Rectal smooth muscle tissue (tissue), 1 donor: Measurements from ENCODE around the gene PHYHD1.

Experiments
- H3K27ac ChIP-seq: one replicate; pipeline ENCODE4 v1.7.0; 2013; ENCODE audit warnings: low read depth, low read length, inconsistent platforms
- H3K27me3 ChIP-seq: one replicate; pipeline ENCODE4 v1.7.0; 2013; ENCODE audit warnings: low read length; ENCODE audit not compliant: control insufficient read depth, insufficient read depth
- H3K36me3 ChIP-seq: one replicate; pipeline ENCODE4 v1.7.0; 2013; ENCODE audit warnings: low read length; ENCODE audit not compliant: control insufficient read depth, insufficient read depth
- H3K4me1 ChIP-seq: one replicate; pipeline ENCODE4 v1.7.0; 2013; ENCODE audit warnings: low read length; ENCODE audit not compliant: control insufficient read depth, insufficient read depth
- H3K4me3 ChIP-seq: one replicate; pipeline ENCODE4 v1.7.0; 2013; ENCODE audit warnings: low read length
- H3K9ac ChIP-seq: one replicate; pipeline ENCODE4 v1.7.0; 2013; ENCODE audit warnings: low read length

Gene PHYHD1

DNA sequence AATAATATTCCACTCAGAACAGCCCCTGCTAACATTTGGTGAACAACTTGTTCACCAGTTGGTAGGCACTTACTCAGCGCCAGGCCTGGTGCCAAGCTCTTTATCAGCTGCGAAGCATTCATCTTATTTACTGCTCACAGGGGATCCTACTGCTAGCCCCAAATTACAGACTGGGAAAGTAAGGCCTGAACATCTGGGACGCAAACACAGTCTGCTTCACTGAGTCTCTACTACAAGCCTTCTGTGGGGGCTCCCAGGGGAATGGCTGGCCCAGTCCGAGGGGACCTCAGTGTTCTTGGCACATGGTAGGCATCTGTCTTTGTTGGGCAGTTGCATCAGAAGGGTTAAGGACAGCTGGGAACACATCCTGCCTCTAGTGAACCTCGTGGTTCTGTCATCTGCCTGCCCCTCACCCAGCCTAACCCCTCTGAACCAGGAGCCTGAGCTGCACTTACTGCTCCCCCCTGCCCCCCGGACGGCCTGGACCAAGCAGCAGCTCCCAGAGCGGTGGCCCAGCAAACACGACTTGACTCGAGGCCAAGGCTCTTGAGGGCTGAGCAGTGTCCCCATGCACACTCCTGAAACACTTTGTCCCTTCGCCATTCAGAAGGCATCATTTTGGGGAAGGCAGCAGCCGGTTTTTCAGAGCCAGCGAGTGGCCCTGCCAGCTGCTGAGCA is at the start of gene PHYHD1:
Gene PHYHD1 (plus strand): TSS at position 602 of the 678 bp plus-strand sequence. CDS start 1,342 bp downstream, outside the sequence.
- Histone ChIP-seq H3K4me1 (peaks cover 22% of the 10 kb centered on the region), H3K27ac (peak within 1 kb of the TSS; percentile 77), H3K27me3 (no peaks in the 10 kb centered on the region), H3K36me3 (peaks cover 11% of the 10 kb centered on the region), H3K9ac (peak within 1 kb of the TSS; percentile 49), H3K4me3 (peak within 1 kb of the TSS; percentile 59)

GRCh38 chr9:128877852-128878251 is 42.9 kb upstream of the PHYHD1 start:
- no peak overlapping the region for H3K9ac ChIP-seq
- H3K4me1 ChIP-seq: peaks cover 2% of the 10 kb centered on the region
- no peak overlapping the region for H3K4me3 ChIP-seq
- no peak overlapping the region for H3K27ac ChIP-seq
- H3K27me3 ChIP-seq: no peaks in the 10 kb centered on the region
- H3K36me3 ChIP-seq: no peaks in the 10 kb centered on the region

- peak within 1 kb of the TSS; percentile 89 for H3K9ac ChIP-seq
- no peaks in the 10 kb centered on the region for H3K27me3 ChIP-seq
- peaks cover 7% of the 10 kb centered on the region for H3K36me3 ChIP-seq
- H3K27ac ChIP-seq: peak within 1 kb of the TSS; percentile 96
- peaks cover 19% of the 10 kb centered on the region for H3K4me1 ChIP-seq
- peak within 1 kb of the TSS; percentile 98 for H3K4me3 ChIP-seq
Measured at GRCh38 chr9:128881884-128882676, 38.7 kb upstream of the PHYHD1 start, which contains the start of the genes KYAT1 and LRRC8A. Gene KYAT1, minus strand, starts transcription at chr9:128881950. Its CDS starts 36,545 bp downstream, at chr9:128845405. Gene LRRC8A, plus strand, starts transcription at chr9:128882133. Its CDS starts 25,032 bp downstream, at chr9:128907165.

GRCh38 chr9:128882677-128883603 is 37.8 kb upstream of the PHYHD1 start:
- Histone ChIP-seq H3K36me3 (peaks cover 7% of the 10 kb centered on the region), H3K9ac (peak overlapping the region; percentile 89), H3K27ac (peak overlapping the region; percentile 96), H3K27me3 (no peaks in the 10 kb centered on the region), H3K4me3 (peak overlapping the region; percentile 98), H3K4me1 (peaks cover 21% of the 10 kb centered on the region)

DNA sequence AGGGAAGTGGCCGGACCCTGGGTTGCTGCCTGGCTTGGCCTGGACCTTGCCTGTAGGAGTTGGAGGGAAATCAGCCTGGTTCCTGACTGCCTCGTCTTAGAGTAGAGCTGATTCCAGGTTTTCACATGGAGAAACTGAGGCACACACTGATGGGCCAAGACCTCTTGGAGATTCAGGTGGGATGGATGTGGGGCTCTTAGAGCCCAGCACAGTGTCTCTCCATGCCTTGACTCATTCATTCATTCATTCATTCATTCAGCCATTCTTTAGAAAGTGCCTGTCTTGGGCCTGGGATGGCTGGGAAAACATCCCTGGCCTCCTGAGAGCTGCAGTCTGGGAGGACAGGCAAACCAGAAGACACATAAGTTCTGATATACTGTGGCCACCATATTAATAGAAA is 36.6 kb upstream of the PHYHD1 start:
- peaks cover 26% of the 10 kb centered on the region for H3K4me1 ChIP-seq
- no peak overlapping the region for H3K27ac ChIP-seq
- H3K4me3 ChIP-seq: no peak overlapping the region
- H3K9ac ChIP-seq: no peak overlapping the region
- peaks cover 13% of the 10 kb centered on the region for H3K36me3 ChIP-seq
- H3K27me3 ChIP-seq: no peaks in the 10 kb centered on the region

- Histone ChIP-seq H3K4me3 (no peak overlapping the region), H3K36me3 (peaks cover 15% of the 10 kb centered on the region), H3K27me3 (no peaks in the 10 kb centered on the region), H3K4me1 (peaks cover 26% of the 10 kb centered on the region), H3K9ac (no peak overlapping the region), H3K27ac (peak overlapping the region; percentile 62)
Measured at GRCh38 chr9:128885376-128885775, 35.4 kb upstream of the PHYHD1 start.

GRCh38 chr9:128885798-128886197 is 35.0 kb upstream of the PHYHD1 start:
- Histone ChIP-seq H3K9ac (no peak overlapping the region), H3K27ac (peak overlapping the region; percentile 62), H3K36me3 (peaks cover 17% of the 10 kb centered on the region), H3K4me3 (no peak overlapping the region), H3K4me1 (peaks cover 25% of the 10 kb centered on the region), H3K27me3 (no peaks in the 10 kb centered on the region)

- Histone ChIP-seq H3K9ac (no peak overlapping the region), H3K27me3 (no peaks in the 10 kb centered on the region), H3K4me1 (peaks cover 24% of the 10 kb centered on the region), H3K4me3 (no peak overlapping the region), H3K27ac (peak overlapping the region; percentile 62), H3K36me3 (peaks cover 17% of the 10 kb centered on the region)
Measured at GRCh38 chr9:128886211-128886891, 34.4 kb upstream of the PHYHD1 start.

DNA sequence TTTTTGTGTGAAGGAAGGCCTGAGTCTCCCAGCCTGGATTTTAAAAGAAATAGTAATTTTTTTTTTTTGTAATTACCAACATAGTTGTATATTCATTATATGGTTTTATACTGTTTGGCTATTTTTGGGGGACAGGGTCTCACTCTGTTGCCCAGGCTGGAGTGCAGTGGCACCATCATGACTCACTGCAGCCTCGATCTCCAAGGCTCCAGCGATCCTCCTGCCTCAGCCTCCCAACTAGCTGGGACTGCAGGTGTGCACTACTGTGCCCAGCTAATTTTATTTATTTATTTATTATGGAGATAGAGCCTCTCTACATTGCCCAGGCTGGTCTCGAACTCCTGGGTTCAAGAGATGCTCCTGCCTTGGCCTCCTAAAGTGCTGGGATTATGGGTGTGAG is 33.7 kb upstream of the PHYHD1 start:
- H3K27me3 ChIP-seq: no peaks in the 10 kb centered on the region
- no peak overlapping the region for H3K9ac ChIP-seq
- peaks cover 17% of the 10 kb centered on the region for H3K36me3 ChIP-seq
- peaks cover 26% of the 10 kb centered on the region for H3K4me1 ChIP-seq
- H3K4me3 ChIP-seq: no peak overlapping the region
- H3K27ac ChIP-seq: no peak overlapping the region

DNA sequence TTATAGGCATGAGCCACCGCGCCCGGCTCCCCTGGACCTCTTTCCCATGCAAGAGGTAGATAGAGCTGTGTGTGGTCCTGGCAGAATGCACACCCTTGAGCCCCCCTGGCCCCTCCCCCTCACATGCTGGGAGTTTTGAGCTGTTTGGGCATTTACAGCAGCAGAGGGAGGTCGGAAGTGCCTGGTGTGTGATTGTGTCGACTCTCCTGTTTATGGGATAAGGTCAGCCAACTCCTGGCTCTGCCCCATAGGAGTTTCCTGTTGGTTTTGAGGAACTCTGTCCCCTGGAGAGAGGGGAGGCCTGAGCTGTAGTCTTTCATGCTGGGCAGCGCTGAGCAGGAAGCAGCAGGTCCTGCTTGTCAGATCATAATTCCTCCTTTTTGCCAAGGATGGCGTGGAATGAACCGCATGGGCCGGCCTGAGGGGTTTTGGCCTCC is 32.9 kb upstream of the PHYHD1 start:
- Histone ChIP-seq H3K4me1 (peaks cover 33% of the 10 kb centered on the region), H3K27ac (peak overlapping the region; percentile 41), H3K9ac (no peak overlapping the region), H3K36me3 (peaks cover 17% of the 10 kb centered on the region), H3K27me3 (no peaks in the 10 kb centered on the region), H3K4me3 (no peak overlapping the region)

DNA sequence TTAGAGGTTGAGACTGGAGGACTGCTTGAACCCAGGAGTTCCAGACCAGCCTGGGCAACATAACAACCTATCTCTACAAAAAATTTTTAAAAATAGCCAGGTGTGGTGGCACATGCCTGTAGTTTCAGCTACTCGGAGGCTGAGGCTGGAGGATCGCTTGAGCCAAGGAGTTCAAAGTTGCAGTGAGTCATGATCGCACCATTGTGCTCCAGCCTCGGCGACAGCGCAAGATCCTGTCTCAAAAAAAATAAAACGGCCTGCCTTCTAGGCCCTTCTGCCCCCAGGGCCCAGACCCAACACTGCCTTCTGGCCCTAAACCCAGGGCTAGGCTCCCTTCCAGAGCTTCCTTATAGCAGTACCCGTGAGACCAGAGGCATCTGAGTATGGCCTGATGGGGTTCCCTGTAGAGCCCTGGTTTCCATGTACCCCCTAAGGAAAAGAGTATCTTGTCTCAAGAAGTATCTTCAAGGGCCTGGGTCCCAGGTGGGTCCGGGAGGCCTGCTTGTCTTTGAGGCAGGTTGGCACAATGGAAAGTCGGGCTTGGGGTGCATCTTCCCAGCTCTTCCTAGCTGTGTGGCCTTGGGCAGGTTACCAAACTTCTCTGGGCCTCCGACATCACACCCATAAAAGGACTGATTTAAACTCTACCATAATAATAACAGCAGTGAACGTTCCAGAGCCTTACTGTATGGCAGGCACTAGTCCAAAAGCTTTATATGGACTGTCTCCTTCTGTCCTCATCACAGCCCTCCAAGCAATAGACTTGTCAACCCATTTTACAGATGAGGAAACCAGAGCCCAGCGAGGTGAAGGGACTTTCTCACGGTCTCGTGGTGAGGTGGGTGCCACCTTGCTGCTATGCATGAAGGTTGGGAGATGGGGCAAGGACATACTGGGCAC is 29.2 kb upstream of the PHYHD1 start:
- H3K9ac ChIP-seq: no peak overlapping the region
- H3K36me3 ChIP-seq: peaks cover 12% of the 10 kb centered on the region
- H3K27ac ChIP-seq: peak overlapping the region; percentile 75
- no peaks in the 10 kb centered on the region for H3K27me3 ChIP-seq
- peaks cover 23% of the 10 kb centered on the region for H3K4me1 ChIP-seq
- peak overlapping the region; percentile 14 for H3K4me3 ChIP-seq
